Breast epithelium (tissue), 4 donors: ENCODE measurements around the gene ZNF780B. TPM values are rescaled to one million over a fixed set of nuclear protein-coding genes. Genes with fewer than 3 reads are reported as not detected.
A peak's percentile ranks its signal among the peaks of the same experiment; 100 is the strongest.

Source experiments
- DNase-seq, 2 donors: peaks; one replicate each; pipeline ENCODE4 v3.0.0-alpha.2; 2019; ENCODE audit warnings: low spot score in 2 of 2
- H3K27ac ChIP-seq, 2 donors: fragments of 200-600 bp; sonication (generic) in 1 of 2; one replicate each; pipeline ENCODE4 v1.5.1; 2016 to 2019; ENCODE audit warnings: mild to moderate bottlenecking in 1 of 2
- H3K27me3 ChIP-seq, 2 donors: fragments of 200-600 bp; sonication (generic) in 1 of 2; one replicate each; pipeline versions ENCODE4 v1.5.1 to v1.6.0; 2017 to 2019; ENCODE audit warnings: control low read depth in 1 of 2, mild to moderate bottlenecking in 1 of 2
- H3K36me3 ChIP-seq: fragments of 200-600 bp; one replicate; pipeline ENCODE4 v1.5.1; 2019
- H3K4me1 ChIP-seq, 2 donors: fragments of 200-600 bp; sonication (generic); one replicate each; pipeline ENCODE4 v1.5.1; 2016 to 2019; ENCODE audit warnings: control low read depth in 1 of 2
- H3K4me3 ChIP-seq, 3 donors: fragments of 200-600 bp; sonication (generic); 1 replicate in 2 of 3; 2 replicates in 1 of 3; pipeline ENCODE4 v1.5.1; 2016 to 2019; ENCODE audit warnings: mild to moderate bottlenecking in 3 of 3, moderate library complexity in 2 of 3
- H3K9me3 ChIP-seq, 2 donors: fragments of 200-600 bp; sonication (generic) in 1 of 2; one replicate each; pipeline ENCODE4 v1.5.1; 2016 to 2019; ENCODE audit warnings: control low read depth in 1 of 2
- POLR2A ChIP-seq: fragments of 450-650 bp; IDR thresholded peaks from one replicate; pipeline ENCODE4 v1.6.1; 2016; ENCODE audit warnings: antibody characterized with exemption, mild to moderate bottlenecking, moderate library complexity
- POLR2AphosphoS5 ChIP-seq, 3 donors: sonication (generic); formaldehyde crosslinking; IDR thresholded peaks; one replicate each; pipeline ENCODE4 v1.6.1; 2017; ENCODE audit warnings: antibody characterized with exemption in 3 of 3
- intact Hi-C: fragments of 100-400 bp; cut with DNase I; formaldehyde crosslinking; loops from one replicate; pipeline ENCODE4 v1.15.1; 2023; ENCODE audit warnings: low total_unique reads
- total RNA-seq, 3 donors: library from RNA; depleted of rRNA; stranded (reverse); fragments of >200 nt; gene quantifications; one replicate each; pipeline ENCODE4 v1.1.0, GENCODE V29; 2016
- TF ChIP-seq, protein P1 (sequence below), 3 donors: fragments of 450-650 bp; IDR thresholded peaks; one replicate each; pipeline ENCODE4 v1.5.1; 2016 to 2017; ENCODE audit warnings: antibody characterized with exemption in 3 of 3, mild to moderate bottlenecking in 3 of 3, moderate library complexity in 3 of 3

Gene ZNF780B
- total RNA-seq, 3 donors from 2014 or later, result 12.5 to 30.4 (median 28.8) TPM

DNA sequence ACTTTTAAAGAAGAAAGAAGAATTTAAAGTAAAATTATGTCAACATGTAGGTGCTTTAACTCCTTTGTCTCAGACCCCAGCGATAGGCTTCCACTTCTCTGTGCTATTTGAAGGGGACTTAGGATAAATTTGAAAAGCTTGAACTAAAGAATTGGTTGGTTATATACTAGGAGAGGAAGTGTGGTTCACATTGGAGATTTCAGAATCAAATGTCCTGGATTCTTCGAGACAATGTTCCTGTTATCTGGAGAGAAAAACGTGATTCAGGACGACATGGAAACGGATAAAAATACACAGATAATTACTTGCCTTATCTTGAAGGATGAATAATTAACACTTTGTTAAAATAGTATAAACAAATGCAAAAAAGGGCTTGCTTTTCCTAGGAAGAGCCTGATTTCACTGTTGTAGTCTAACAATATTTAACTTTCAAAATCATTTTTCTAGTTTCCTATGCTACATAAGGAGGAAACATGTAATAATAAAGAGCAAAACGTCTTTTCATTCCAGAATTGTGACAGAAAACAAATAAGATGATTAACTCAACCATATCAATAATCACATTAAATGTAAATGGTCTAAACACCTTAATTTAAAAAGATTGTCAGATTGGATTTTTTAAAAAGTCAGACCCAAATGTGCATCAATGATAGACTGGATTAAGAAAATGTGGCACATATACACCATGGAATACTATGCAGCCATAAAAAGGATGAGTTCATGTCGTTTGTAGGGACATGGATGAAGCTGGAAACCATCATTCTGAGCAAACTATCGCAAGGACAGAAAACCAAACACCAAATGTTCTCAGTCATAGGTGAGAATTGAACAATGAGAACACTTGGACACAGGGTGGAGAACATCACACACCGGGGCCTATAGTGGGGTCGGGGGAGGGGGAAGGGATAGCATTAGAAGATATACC is 35.4 kb upstream of the ZNF780B start:
- Histone ChIP-seq H3K27ac (peak overlapping the region; percentile 86 to 97), H3K4me1 (peaks cover 0 to 2% of the 10 kb centered on the region in 2 donors), H3K4me3 (peak overlapping the region; percentile 73 to 88 (median 76)), H3K36me3 (no peaks in the 10 kb centered on the region), H3K27me3 (no peaks in the 10 kb centered on the region), H3K9me3 (no peaks in the 10 kb centered on the region)
- no peak for DNase-seq
- intact Hi-C loops, result no loop called here
- TF ChIP-seq POLR2AphosphoS5 (IDR thresholded peaks at IDR 0.05) (no peak), POLR2A (no peak)
- TF ChIP-seq, protein P1, sequence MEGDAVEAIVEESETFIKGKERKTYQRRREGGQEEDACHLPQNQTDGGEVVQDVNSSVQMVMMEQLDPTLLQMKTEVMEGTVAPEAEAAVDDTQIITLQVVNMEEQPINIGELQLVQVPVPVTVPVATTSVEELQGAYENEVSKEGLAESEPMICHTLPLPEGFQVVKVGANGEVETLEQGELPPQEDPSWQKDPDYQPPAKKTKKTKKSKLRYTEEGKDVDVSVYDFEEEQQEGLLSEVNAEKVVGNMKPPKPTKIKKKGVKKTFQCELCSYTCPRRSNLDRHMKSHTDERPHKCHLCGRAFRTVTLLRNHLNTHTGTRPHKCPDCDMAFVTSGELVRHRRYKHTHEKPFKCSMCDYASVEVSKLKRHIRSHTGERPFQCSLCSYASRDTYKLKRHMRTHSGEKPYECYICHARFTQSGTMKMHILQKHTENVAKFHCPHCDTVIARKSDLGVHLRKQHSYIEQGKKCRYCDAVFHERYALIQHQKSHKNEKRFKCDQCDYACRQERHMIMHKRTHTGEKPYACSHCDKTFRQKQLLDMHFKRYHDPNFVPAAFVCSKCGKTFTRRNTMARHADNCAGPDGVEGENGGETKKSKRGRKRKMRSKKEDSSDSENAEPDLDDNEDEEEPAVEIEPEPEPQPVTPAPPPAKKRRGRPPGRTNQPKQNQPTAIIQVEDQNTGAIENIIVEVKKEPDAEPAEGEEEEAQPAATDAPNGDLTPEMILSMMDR (IDR thresholded peaks at IDR 0.05), result no peak

DNA sequence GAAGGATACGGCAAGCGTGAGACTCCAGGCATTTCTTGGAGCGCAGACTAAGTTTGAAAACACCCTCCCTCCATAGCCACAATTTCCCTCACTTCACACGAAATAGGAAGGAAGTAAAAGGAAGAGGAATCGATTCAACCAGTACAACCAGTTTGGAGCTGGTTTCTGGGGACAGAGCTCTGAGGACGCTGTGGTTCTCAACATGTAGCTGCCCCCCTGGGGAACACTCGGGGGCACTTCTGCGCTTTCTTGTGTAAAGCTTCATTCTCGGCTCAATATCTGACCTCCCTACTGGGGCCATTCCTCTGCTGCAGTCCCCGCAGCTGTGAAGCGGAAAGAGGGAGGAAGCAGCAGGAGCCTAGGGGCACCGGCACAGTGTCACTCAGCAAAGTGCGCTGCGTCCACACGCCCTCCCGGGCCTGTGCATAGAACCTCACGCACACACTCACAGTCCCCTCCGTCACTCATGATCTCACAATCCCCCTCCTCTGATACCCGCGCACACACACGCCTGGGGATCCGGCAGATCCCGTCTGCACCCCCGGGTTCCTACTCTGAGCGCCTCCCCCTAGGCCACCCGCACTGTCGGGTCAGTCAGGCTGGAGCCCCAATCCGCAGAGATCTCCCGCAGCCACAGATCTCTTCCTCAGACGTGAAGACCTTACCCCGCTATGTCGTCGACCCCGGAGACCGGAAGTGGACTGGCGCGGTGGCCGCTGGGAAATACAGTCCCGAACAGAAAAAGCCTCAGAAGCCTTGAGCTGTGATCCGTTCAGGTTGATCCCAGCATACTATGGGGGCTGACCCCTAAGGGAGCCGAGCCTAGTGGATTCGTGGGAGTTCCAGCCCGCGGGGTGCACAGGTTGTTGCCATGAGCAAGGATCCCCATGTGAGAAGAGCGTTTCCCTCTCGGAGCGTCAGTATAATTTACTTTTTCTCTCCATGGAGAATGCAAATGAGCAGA is 34.5 kb upstream of the ZNF780B start, which contains the start of gene ZNF780A:
TSS of gene ZNF780A (minus strand) at position 703 of the 964 bp plus-strand sequence. CDS start 6,190 bp downstream, outside the sequence.
- peak in 2 of 3 donors; percentile 21 to 35 for TF ChIP-seq POLR2AphosphoS5 (IDR thresholded peaks at IDR 0.05)
- TF ChIP-seq POLR2A, result no peak
- TF ChIP-seq, protein P1 (IDR thresholded peaks at IDR 0.05), result no peak

GRCh38 chr19:40089462-40089861 is 33.4 kb upstream of the ZNF780B start:
- Histone ChIP-seq H3K9me3 (no peaks in the 10 kb centered on the region), H3K27me3 (no peaks in the 10 kb centered on the region), H3K36me3 (no peaks in the 10 kb centered on the region), H3K4me3 (peak overlapping the region; percentile 73 to 88 (median 76)), H3K27ac (peak overlapping the region in 1 of 2 donors; percentile 97), H3K4me1 (peaks cover 0 to 2% of the 10 kb centered on the region in 2 donors)
- intact Hi-C loops, result no loop called here
- DNase-seq, result no peak
- TF ChIP-seq, protein P1 (IDR thresholded peaks at IDR 0.05), result no peak
- TF ChIP-seq POLR2A (no peak), POLR2AphosphoS5 (IDR thresholded peaks at IDR 0.05) (no peak)

More for the DNA sequence above, 34.5 kb upstream of the ZNF780B start, which contains the start of gene ZNF780A:
- H3K4me1 ChIP-seq, result peaks cover 0 to 2% of the 10 kb centered on the region in 2 donors
- H3K36me3 ChIP-seq, result no peaks in the 10 kb centered on the region
- H3K4me3 ChIP-seq, result peak within 1 kb of the TSS; percentile 73 to 88 (median 76)
- H3K27ac ChIP-seq, result peak within 1 kb of the TSS; percentile 86 to 97
- no peaks in the 10 kb centered on the region for H3K27me3 ChIP-seq
- intact Hi-C loops, result no loop called here
- no peaks in the 10 kb centered on the region for H3K9me3 ChIP-seq
- peak; percentile 31 to 57 for DNase-seq

- Histone ChIP-seq H3K27ac (no peak overlapping the region), H3K9me3 (no peaks in the 10 kb centered on the region), H3K27me3 (no peaks in the 10 kb centered on the region), H3K4me1 (peaks cover 0 to 2% of the 10 kb centered on the region in 2 donors), H3K4me3 (peak overlapping the region in 1 of 3 donors; percentile 88), H3K36me3 (no peaks in the 10 kb centered on the region)
- DNase-seq, result no peak
- no peak for TF ChIP-seq POLR2A
- no peak for TF ChIP-seq POLR2AphosphoS5 (IDR thresholded peaks at IDR 0.05)
- TF ChIP-seq, protein P1 (IDR thresholded peaks at IDR 0.05), result no peak
- intact Hi-C loops, result no loop called here
These were observed 32.4 kb upstream of the ZNF780B start for GRCh38 chr19:40088299-40089047.
